ENCODE measurements around the gene ARPC2.
A peak's percentile ranks its signal among the peaks of the same experiment; 100 is the strongest.

Gene ARPC2

GRCh38 chr2:218234521-218234920, 17.5 kb downstream of the ARPC2 start:
- FAIRE-seq (no peak), DNase-seq (ENCODE audit: insufficient read length) (no peak)
- TF ChIP-seq TAF1 (IDR thresholded peaks at IDR 0.05; ENCODE audit: borderline replicate concordance, low read depth, low read length) (no peak), POLR2AphosphoS5 (IDR thresholded peaks at IDR 0.05; ENCODE audit: low read depth, low read length) (no peak), POLR2A (IDR thresholded peaks at IDR 0.05; ENCODE audit: low read depth, low read length) (no peak)

- TF ChIP-seq POLR2AphosphoS5 (IDR thresholded peaks at IDR 0.05; ENCODE audit: low read depth, low read length) (no peak), POLR2A (IDR thresholded peaks at IDR 0.05; ENCODE audit: low read depth, low read length) (no peak), TAF1 (IDR thresholded peaks at IDR 0.05; ENCODE audit: borderline replicate concordance, low read depth, low read length) (no peak)
- DNase-seq (ENCODE audit: insufficient read length) (no peak), FAIRE-seq (no peak)
Measured at GRCh38 chr2:218235017-218235416, 18.0 kb downstream of the ARPC2 start.

GRCh38 chr2:218236829-218237228, 19.8 kb downstream of the ARPC2 start:
- FAIRE-seq (no peak), DNase-seq (ENCODE audit: insufficient read length) (no peak)
- TF ChIP-seq TAF1 (IDR thresholded peaks at IDR 0.05; ENCODE audit: borderline replicate concordance, low read depth, low read length) (no peak), POLR2A (IDR thresholded peaks at IDR 0.05; ENCODE audit: low read depth, low read length) (peak; percentile 25; the same call in 1 of the 2 replicates), POLR2AphosphoS5 (IDR thresholded peaks at IDR 0.05; ENCODE audit: low read depth, low read length) (peak; percentile 54; the same call in 1 of the 2 replicates)

GRCh38 chr2:218238887-218239286, 21.9 kb downstream of the ARPC2 start:
- FAIRE-seq, result no peak
- DNase-seq (ENCODE audit: insufficient read length), result no peak
- TF ChIP-seq POLR2AphosphoS5 (IDR thresholded peaks at IDR 0.05; ENCODE audit: low read depth, low read length) (0 out of 2 replicates have a peak, but pooled peaks have one; percentile 2), TAF1 (IDR thresholded peaks at IDR 0.05; ENCODE audit: borderline replicate concordance, low read depth, low read length) (no peak), POLR2A (IDR thresholded peaks at IDR 0.05; ENCODE audit: low read depth, low read length) (peak; percentile 41; the same call in 1 of the 2 replicates)

- FAIRE-seq (no peak), DNase-seq (ENCODE audit: insufficient read length) (no peak)
- peak; percentile 27; the same call in 1 of the 2 replicates for TF ChIP-seq POLR2A (IDR thresholded peaks at IDR 0.05; ENCODE audit: low read depth, low read length)
- TF ChIP-seq POLR2AphosphoS5 (IDR thresholded peaks at IDR 0.05; ENCODE audit: low read depth, low read length), result no peak
Measured at GRCh38 chr2:218244204-218244603, 27.2 kb downstream of the ARPC2 start.

- no peak for DNase-seq (ENCODE audit: insufficient read length)
- no peak for FAIRE-seq
- TF ChIP-seq POLR2A (IDR thresholded peaks at IDR 0.05; ENCODE audit: low read depth, low read length) (no peak; the same call in 1 of the 2 replicates), POLR2AphosphoS5 (IDR thresholded peaks at IDR 0.05; ENCODE audit: low read depth, low read length) (0 out of 2 replicates have a peak, but pooled peaks have one; percentile 33), TAF1 (IDR thresholded peaks at IDR 0.05; ENCODE audit: borderline replicate concordance, low read depth, low read length) (no peak)
Measured at GRCh38 chr2:218244665-218245064, 27.7 kb downstream of the ARPC2 start.

- no peak for FAIRE-seq
- DNase-seq (ENCODE audit: insufficient read length), result no peak
- TF ChIP-seq POLR2AphosphoS5 (IDR thresholded peaks at IDR 0.05; ENCODE audit: low read depth, low read length) (no peak), POLR2A (IDR thresholded peaks at IDR 0.05; ENCODE audit: low read depth, low read length) (peak; percentile 25; the same call in 1 of the 2 replicates), TAF1 (IDR thresholded peaks at IDR 0.05; ENCODE audit: borderline replicate concordance, low read depth, low read length) (no peak)
Measured at GRCh38 chr2:218245214-218245613, 28.2 kb downstream of the ARPC2 start.

GRCh38 chr2:218249691-218250090, 32.7 kb downstream of the ARPC2 start:
- DNase-seq (ENCODE audit: insufficient read length) (no peak), FAIRE-seq (no peak)
- TF ChIP-seq TAF1 (IDR thresholded peaks at IDR 0.05; ENCODE audit: borderline replicate concordance, low read depth, low read length) (no peak), POLR2AphosphoS5 (IDR thresholded peaks at IDR 0.05; ENCODE audit: low read depth, low read length) (no peak; the same call in 1 of the 2 replicates), POLR2A (IDR thresholded peaks at IDR 0.05; ENCODE audit: low read depth, low read length) (no peak)

GRCh38 chr2:218252509-218253231, 35.7 kb downstream of the ARPC2 start:
- TF ChIP-seq POLR2A (IDR thresholded peaks at IDR 0.05; ENCODE audit: low read depth, low read length) (peak; percentile 20; the same call in 1 of the 2 replicates), POLR2AphosphoS5 (IDR thresholded peaks at IDR 0.05; ENCODE audit: low read depth, low read length) (peak; percentile 10; the same call in 1 of the 2 replicates), TAF1 (IDR thresholded peaks at IDR 0.05; ENCODE audit: borderline replicate concordance, low read depth, low read length) (no peak)
- no peak for DNase-seq (ENCODE audit: insufficient read length)
- no peak for FAIRE-seq

- DNase-seq (ENCODE audit: insufficient read length), result no peak
- no peak for TF ChIP-seq POLR2A (IDR thresholded peaks at IDR 0.05; ENCODE audit: low read depth, low read length)
- TF ChIP-seq TAF1 (IDR thresholded peaks at IDR 0.05; ENCODE audit: borderline replicate concordance, low read depth, low read length), result no peak
- 0 out of 2 replicates have a peak, but pooled peaks have one; percentile 1 for TF ChIP-seq POLR2AphosphoS5 (IDR thresholded peaks at IDR 0.05; ENCODE audit: low read depth, low read length)
- no peak for FAIRE-seq
Measured at GRCh38 chr2:218253232-218253625, 36.2 kb downstream of the ARPC2 start.

GRCh38 chr2:218255446-218255845, 38.5 kb downstream of the ARPC2 start:
- FAIRE-seq, result no peak
- no peak for TF ChIP-seq POLR2AphosphoS5 (IDR thresholded peaks at IDR 0.05; ENCODE audit: low read depth, low read length)
- 0 out of 2 replicates have a peak, but pooled peaks have one; percentile 18 for TF ChIP-seq POLR2A (IDR thresholded peaks at IDR 0.05; ENCODE audit: low read depth, low read length)

More at GRCh38 chr2:218255446-218255845, 38.5 kb downstream of the ARPC2 start:
- no peak for DNase-seq (ENCODE audit: insufficient read length)
